Tibial artery (tissue), 4 donors: Measurements from ENCODE around the gene SIN3B.

Source experiments
- DNase-seq, 2 donors: peaks; one replicate each; pipeline ENCODE4 v3.0.0-alpha.2; 2019
- H3K27ac ChIP-seq, 2 donors: fragments of 200-600 bp; sonication (generic) in 1 of 2; 1 replicate in 1 of 2; 2 replicates in 1 of 2; pipeline ENCODE4 v1.5.1; 2018 to 2019; ENCODE audit warnings: mild to moderate bottlenecking in 1 of 2
- H3K27me3 ChIP-seq, 2 donors: fragments of 200-600 bp; sonication (generic) in 1 of 2; one replicate each; pipeline versions ENCODE4 v1.5.1 to v1.6.0; 2016 to 2019
- H3K36me3 ChIP-seq, 3 donors: fragments of 200-600 bp; sonication (generic) in 2 of 3; one replicate each; pipeline ENCODE4 v1.5.1; 2016 to 2019; ENCODE audit warnings: mild to moderate bottlenecking in 2 of 3
- H3K4me1 ChIP-seq, 4 donors: fragments of 200-600 bp; sonication (generic) in 2 of 4; 1 replicate in 3 of 4; 2 replicates in 1 of 4; pipeline ENCODE4 v1.5.1; 2016 to 2019
- H3K4me3 ChIP-seq, 2 donors: fragments of 200-600 bp; sonication (generic) in 1 of 2; 1 replicate in 1 of 2; 2 replicates in 1 of 2; pipeline ENCODE4 v1.5.1; 2018 to 2019; ENCODE audit warnings: mild to moderate bottlenecking in 2 of 2
- H3K9me3 ChIP-seq, 3 donors: fragments of 200-600 bp; sonication (generic) in 1 of 3; one replicate each; pipeline ENCODE4 v1.5.1; 2016 to 2019
- CTCF ChIP-seq, 2 experiments: fragments of 200-600 bp in 1 of 2; fragments of 450-650 bp in 1 of 2; IDR thresholded peaks; one replicate each; pipeline ENCODE4 v1.5.1; 2017 to 2019; ENCODE audit warnings: antibody characterized with exemption in 2 of 2, mild to moderate bottlenecking in 1 of 2, moderate library complexity in 1 of 2
- intact Hi-C: fragments of 100-400 bp; cut with DNase I; formaldehyde crosslinking; loops from one replicate; pipeline ENCODE4 v1.15.0; 2023; ENCODE audit warnings: low total_unique reads

Gene SIN3B

DNA sequence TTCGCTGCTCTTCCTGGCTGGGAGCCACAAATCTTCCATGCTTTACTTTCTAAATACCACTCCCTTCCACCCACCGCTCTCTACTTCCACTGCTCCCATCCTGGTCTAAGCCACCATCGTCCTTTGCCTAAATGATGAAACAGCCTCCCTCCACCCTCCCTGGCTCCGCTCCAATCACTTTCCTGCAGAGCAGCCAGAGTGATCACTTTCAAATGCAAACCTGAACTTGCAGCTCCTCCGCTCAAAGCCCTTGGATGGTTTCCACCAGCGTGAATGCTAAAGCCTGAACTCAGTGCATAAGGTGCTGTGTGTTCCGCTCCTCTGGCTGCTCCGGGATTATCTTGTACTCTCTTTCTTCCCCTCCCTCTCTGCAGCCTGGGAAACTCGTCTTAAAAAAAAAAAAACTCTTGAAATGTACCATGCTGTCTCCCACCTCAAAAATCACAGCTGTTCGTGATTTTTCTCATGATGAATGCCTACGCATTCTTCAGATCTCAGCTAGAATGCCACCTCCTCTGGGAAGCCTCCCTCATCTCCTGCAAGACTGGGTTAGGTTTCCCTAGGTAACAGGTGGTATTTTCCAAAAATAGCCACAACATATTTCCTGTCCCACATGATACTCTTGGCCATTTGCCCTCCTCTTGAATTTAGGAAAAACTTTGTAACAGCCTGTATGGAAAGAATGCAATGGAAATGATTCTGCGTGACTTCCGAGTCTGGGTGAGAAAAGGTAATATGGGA is 3.7 kb upstream of the SIN3B start:
- intact Hi-C loops, result no loop called here
- no peak for TF ChIP-seq CTCF (IDR thresholded peaks at IDR 0.05)
- peak in 1 of 2 donors; percentile 60 for DNase-seq
- peak overlapping the region; percentile 12 to 58 for H3K27ac ChIP-seq
- H3K27me3 ChIP-seq, result no peaks in the 10 kb centered on the region
- H3K9me3 ChIP-seq, result no peaks in the 10 kb centered on the region
- H3K36me3 ChIP-seq, result no peaks in the 10 kb centered on the region
- H3K4me3 ChIP-seq, result peak overlapping the region; percentile 42 to 46
- H3K4me1 ChIP-seq, result peaks cover 0 to 24% (median 19%) of the 10 kb centered on the region in 4 donors

DNA sequence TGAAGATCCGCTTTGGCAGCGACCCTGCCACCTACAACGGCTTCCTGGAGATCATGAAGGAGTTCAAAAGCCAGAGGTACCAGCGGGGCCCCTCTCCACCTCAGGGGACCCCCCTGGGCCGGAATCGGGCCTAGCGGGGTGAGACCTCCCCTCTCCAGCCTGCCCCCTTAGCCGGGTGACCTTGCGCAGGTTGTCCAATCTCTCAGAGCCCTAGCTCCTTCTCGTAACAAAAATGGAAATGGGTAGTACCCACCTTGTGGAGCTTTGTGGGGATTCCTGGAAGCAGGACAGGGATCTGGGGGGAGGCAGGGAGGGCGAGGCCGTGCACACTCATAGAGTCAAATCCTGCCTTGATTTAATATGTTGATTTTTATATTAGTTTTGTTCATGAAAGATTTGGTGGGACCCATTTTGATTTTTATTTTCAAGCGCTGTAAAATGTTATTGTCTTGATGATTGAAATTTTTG is 658 bp downstream of the SIN3B start:
- Histone ChIP-seq H3K27ac (peak overlapping the region; percentile 78 to 79), H3K27me3 (no peaks in the 10 kb centered on the region), H3K4me1 (peaks cover 0 to 25% (median 19%) of the 10 kb centered on the region in 4 donors), H3K36me3 (peaks cover 23 to 41% (median 35%) of the 10 kb centered on the region in 3 donors), H3K9me3 (no peaks in the 10 kb centered on the region), H3K4me3 (peak overlapping the region; percentile 80 to 83)
- intact Hi-C loops, result no loop called here
- no peak for DNase-seq
- no peak for TF ChIP-seq CTCF (IDR thresholded peaks at IDR 0.05)

DNA sequence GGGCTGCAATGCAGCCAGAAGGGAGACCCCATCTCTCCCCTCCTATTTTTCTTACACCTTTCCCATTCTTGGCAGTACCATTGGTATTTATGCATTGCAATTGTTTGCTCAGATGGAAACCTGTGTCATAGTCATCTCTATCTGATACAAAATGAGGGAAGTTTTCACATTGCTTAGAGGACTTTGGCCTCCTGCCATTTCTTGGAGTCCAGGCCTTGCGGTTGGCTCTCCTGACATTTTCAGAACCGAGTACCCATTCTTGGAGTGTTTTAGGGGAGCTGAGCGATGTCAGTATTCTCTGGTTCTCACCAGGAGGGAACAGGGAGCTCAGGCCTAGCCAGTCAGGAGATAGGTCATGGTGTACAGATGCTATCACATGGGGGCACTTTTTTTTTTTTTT is 1.5 kb downstream of the SIN3B start:
- peaks cover 23 to 49% (median 43%) of the 10 kb centered on the region in 3 donors for H3K36me3 ChIP-seq
- no peak for DNase-seq
- peaks cover 0 to 18% (median 15%) of the 10 kb centered on the region in 4 donors for H3K4me1 ChIP-seq
- no peaks in the 10 kb centered on the region for H3K9me3 ChIP-seq
- peak overlapping the region in 1 of 2 donors; percentile 83 for H3K4me3 ChIP-seq
- H3K27ac ChIP-seq, result peak overlapping the region in 1 of 2 donors; percentile 78
- H3K27me3 ChIP-seq, result no peaks in the 10 kb centered on the region
- no peak for TF ChIP-seq CTCF (IDR thresholded peaks at IDR 0.05)
- intact Hi-C loops, result no loop called here

GRCh38 chr19:16831531-16831930 is 2.3 kb downstream of the SIN3B start:
- H3K4me1 ChIP-seq, result peaks cover 0 to 18% (median 12%) of the 10 kb centered on the region in 4 donors
- H3K36me3 ChIP-seq, result peaks cover 23 to 58% (median 46%) of the 10 kb centered on the region in 3 donors
- TF ChIP-seq CTCF (IDR thresholded peaks at IDR 0.05), result no peak
- no peak overlapping the region for H3K27ac ChIP-seq
- no peaks in the 10 kb centered on the region for H3K9me3 ChIP-seq
- intact Hi-C loops, result no loop called here
- no peak overlapping the region for H3K4me3 ChIP-seq
- no peak for DNase-seq
- no peaks in the 10 kb centered on the region for H3K27me3 ChIP-seq

GRCh38 chr19:16834747-16835146 is 5.5 kb downstream of the SIN3B start:
- H3K4me3 ChIP-seq, result no peak overlapping the region
- intact Hi-C loops, result no loop called here
- TF ChIP-seq CTCF (IDR thresholded peaks at IDR 0.05), result no peak
- no peak overlapping the region for H3K27ac ChIP-seq
- no peaks in the 10 kb centered on the region for H3K9me3 ChIP-seq
- H3K27me3 ChIP-seq, result no peaks in the 10 kb centered on the region
- DNase-seq, result no peak
- H3K4me1 ChIP-seq, result peaks cover 0 to 22% (median 9%) of the 10 kb centered on the region in 4 donors
- H3K36me3 ChIP-seq, result peaks cover 27 to 87% (median 73%) of the 10 kb centered on the region in 3 donors
